Mesendoderm (in vitro differentiated cells): ENCODE results near the gene FCSK.

Source experiments
- DNase-seq: peaks from one replicate; pipeline ENCODE4 v3.0.0; 2013
- H2AK5ac ChIP-seq: 2 replicates; pipeline ENCODE4 v1.6.1; 2013; ENCODE audit warnings: low read length, inconsistent platforms
- H2BK120ac ChIP-seq: 2 replicates; pipeline ENCODE4 v1.6.1; 2013; ENCODE audit warnings: low read depth, mild to moderate bottlenecking, low read length, moderate library complexity, mixed read lengths
- H2BK15ac ChIP-seq: replicated peaks from 2 replicates; pipeline ENCODE4 v1.6.1; 2013; ENCODE audit warnings: low read depth, mild to moderate bottlenecking, moderate library complexity
- H2BK5ac ChIP-seq: 2 replicates; pipeline ENCODE4 v1.6.1; 2013; ENCODE audit warnings: low read length, inconsistent platforms
- H3K18ac ChIP-seq: 2 replicates; pipeline ENCODE4 v1.6.1; 2013; ENCODE audit warnings: mild to moderate bottlenecking, low read length, mixed read lengths
- H3K23ac ChIP-seq: one replicate; pipeline ENCODE4 v1.6.1; 2013; ENCODE audit warnings: low read length
- H3K27ac ChIP-seq: 2 replicates; pipeline ENCODE4 v1.5.1; 2013; ENCODE audit warnings: low read depth, mild to moderate bottlenecking, inconsistent platforms, low read length, moderate library complexity
- H3K27me3 ChIP-seq: 2 replicates; pipeline ENCODE4 v1.6.1; 2013; ENCODE audit warnings: low read length, control low read depth, mild to moderate bottlenecking, inconsistent platforms; ENCODE audit not compliant: insufficient read depth, poor library complexity
- H3K36me3 ChIP-seq: 2 replicates; pipeline ENCODE4 v1.6.1; 2013; ENCODE audit warnings: low read length, inconsistent platforms; ENCODE audit not compliant: control insufficient read depth, insufficient read depth
- H3K4ac ChIP-seq: one replicate; pipeline ENCODE4 v1.6.1; 2013; ENCODE audit warnings: low read depth, mild to moderate bottlenecking, low read length, moderate library complexity
- H3K4me1 ChIP-seq: 2 replicates; pipeline ENCODE4 v1.6.1; 2013; ENCODE audit warnings: low read depth, low read length, inconsistent platforms; ENCODE audit not compliant: control insufficient read depth
- H3K4me2 ChIP-seq: 2 replicates; pipeline ENCODE4 v1.6.1; 2013; ENCODE audit warnings: low read length
- H3K4me3 ChIP-seq: 2 replicates; pipeline ENCODE4 v1.5.1; 2013; ENCODE audit warnings: mild to moderate bottlenecking, low read length
- H3K56ac ChIP-seq: one replicate; pipeline ENCODE4 v1.6.1; 2013; ENCODE audit warnings: low read length
- H3K79me1 ChIP-seq: 2 replicates; pipeline ENCODE4 v1.6.1; 2013; ENCODE audit warnings: low read length, inconsistent platforms
- H3K79me2 ChIP-seq: 2 replicates; pipeline ENCODE4 v1.6.1; 2013; ENCODE audit warnings: mild to moderate bottlenecking, low read length; ENCODE audit not compliant: control insufficient read depth, insufficient read depth
- H3K9ac ChIP-seq: 2 replicates; pipeline ENCODE4 v1.6.1; 2013; ENCODE audit warnings: low read length, inconsistent platforms
- H4K5ac ChIP-seq: one replicate; pipeline ENCODE4 v1.6.1; 2013; ENCODE audit warnings: low read length
- H4K8ac ChIP-seq: one replicate; pipeline ENCODE4 v1.6.1; 2013; ENCODE audit warnings: low read depth, mild to moderate bottlenecking, control low read depth, low read length, moderate library complexity
- WGBS: extraction: QIAGEN DNeasy Blood & Tissue Kit; methylation state at CpG from one replicate; pipeline ENCODE4 v1.1.7; 2013; ENCODE audit warnings: low lambda C conversion rate, missing lambda C conversion rate; ENCODE audit not compliant: insufficient coverage; ENCODE audit errors: extremely low coverage; 5-methylcytosine and 5-hydroxymethylcytosine counted together

Gene FCSK

GRCh38 chr16:70428178-70428998, 26.0 kb upstream of the FCSK start:
- Histone ChIP-seq H2BK120ac (peak overlapping the region; percentile 83), H3K79me2 (peaks cover 45% of the 10 kb centered on the region), H3K4me1 (peaks cover 39% of the 10 kb centered on the region), H3K27ac (peak overlapping the region; percentile 99), H3K18ac (peak overlapping the region; percentile 88), H2BK15ac (no peak overlapping the region), H3K56ac (peak overlapping the region; percentile 98), H3K4ac (peak overlapping the region; percentile 89), H2AK5ac (peak overlapping the region; percentile 99), H3K79me1 (peaks cover 28% of the 10 kb centered on the region), H4K5ac (peak overlapping the region; percentile 84), H3K4me2 (peak overlapping the region; percentile 66), H3K9ac (peak overlapping the region; percentile 81), H3K4me3 (no peak overlapping the region), H3K23ac (peak overlapping the region; percentile 51), H2BK5ac (peak overlapping the region; percentile 99), H4K8ac (no peak overlapping the region), H3K27me3 (no peaks in the 10 kb centered on the region), H3K36me3 (no peaks in the 10 kb centered on the region)
- DNase-seq, result peak; percentile 99
- WGBS, result no CpG with 5 or more reads among the region's 9 CpGs

- H3K4me2 ChIP-seq, result no peak overlapping the region
- H3K23ac ChIP-seq, result peak overlapping the region; percentile 81
- H3K79me2 ChIP-seq, result peaks cover 56% of the 10 kb centered on the region
- no peak for DNase-seq
- peak overlapping the region; percentile 84 for H3K4ac ChIP-seq
- peaks cover 44% of the 10 kb centered on the region for H3K4me1 ChIP-seq
- peak overlapping the region; percentile 63 for H3K9ac ChIP-seq
- no peaks in the 10 kb centered on the region for H3K27me3 ChIP-seq
- peak overlapping the region; percentile 75 for H2BK120ac ChIP-seq
- peak overlapping the region; percentile 30 for H4K8ac ChIP-seq
- peak overlapping the region; percentile 96 for H2AK5ac ChIP-seq
- H2BK5ac ChIP-seq, result peak overlapping the region; percentile 79
- H3K56ac ChIP-seq, result peak overlapping the region; percentile 88
- H3K27ac ChIP-seq, result peak overlapping the region; percentile 84
- H2BK15ac ChIP-seq, result no peak overlapping the region
- H3K36me3 ChIP-seq, result peaks cover 2% of the 10 kb centered on the region
- H4K5ac ChIP-seq, result peak overlapping the region; percentile 35
- no peak overlapping the region for H3K4me3 ChIP-seq
- H3K79me1 ChIP-seq, result peaks cover 34% of the 10 kb centered on the region
- WGBS, result no CpG with 5 or more reads among the region's 5 CpGs
- H3K18ac ChIP-seq, result peak overlapping the region; percentile 70
These were observed 24.3 kb upstream of the FCSK start for GRCh38 chr16:70429888-70430666.

- no peaks in the 10 kb centered on the region for H3K27me3 ChIP-seq
- H4K5ac ChIP-seq, result no peak overlapping the region
- H3K4me3 ChIP-seq, result no peak overlapping the region
- H4K8ac ChIP-seq, result peak overlapping the region; percentile 30
- H3K4ac ChIP-seq, result peak overlapping the region; percentile 74
- H3K4me2 ChIP-seq, result peak overlapping the region; percentile 12
- peak overlapping the region; percentile 20 for H2BK15ac ChIP-seq
- H3K79me1 ChIP-seq, result peaks cover 31% of the 10 kb centered on the region
- peak overlapping the region; percentile 96 for H2AK5ac ChIP-seq
- H2BK5ac ChIP-seq, result peak overlapping the region; percentile 79
- H3K18ac ChIP-seq, result peak overlapping the region; percentile 88
- peaks cover 2% of the 10 kb centered on the region for H3K36me3 ChIP-seq
- H3K4me1 ChIP-seq, result peaks cover 44% of the 10 kb centered on the region
- peak overlapping the region; percentile 75 for H2BK120ac ChIP-seq
- DNase-seq, result peak; percentile 69
- peak overlapping the region; percentile 81 for H3K23ac ChIP-seq
- H3K56ac ChIP-seq, result peak overlapping the region; percentile 88
- H3K79me2 ChIP-seq, result peaks cover 51% of the 10 kb centered on the region
- no CpG with 5 or more reads among the region's 11 CpGs for WGBS
- H3K27ac ChIP-seq, result peak overlapping the region; percentile 90
- H3K9ac ChIP-seq, result peak overlapping the region; percentile 63
These were observed 23.5 kb upstream of the FCSK start for GRCh38 chr16:70430667-70431536.

GRCh38 chr16:70432356-70432722, 22.1 kb upstream of the FCSK start:
- Histone ChIP-seq H3K9ac (peak overlapping the region; percentile 44), H3K23ac (no peak overlapping the region), H3K4me2 (no peak overlapping the region), H3K4ac (no peak overlapping the region), H3K56ac (peak overlapping the region; percentile 36), H3K27ac (no peak overlapping the region), H3K4me1 (peaks cover 46% of the 10 kb centered on the region), H2BK5ac (no peak overlapping the region), H3K79me2 (peaks cover 56% of the 10 kb centered on the region), H3K36me3 (peaks cover 2% of the 10 kb centered on the region), H3K4me3 (no peak overlapping the region), H2BK15ac (no peak overlapping the region), H4K8ac (no peak overlapping the region), H3K18ac (no peak overlapping the region), H2AK5ac (no peak overlapping the region), H3K27me3 (no peaks in the 10 kb centered on the region), H4K5ac (no peak overlapping the region), H3K79me1 (peaks cover 28% of the 10 kb centered on the region), H2BK120ac (no peak overlapping the region)
- DNase-seq, result no peak
- WGBS, result no CpG with 5 or more reads among the region's 3 CpGs

- H3K4me2 ChIP-seq, result no peak overlapping the region
- no peak overlapping the region for H2BK120ac ChIP-seq
- H3K36me3 ChIP-seq, result peaks cover 2% of the 10 kb centered on the region
- WGBS, result no CpG with 5 or more reads among the region's 12 CpGs
- no peak overlapping the region for H3K23ac ChIP-seq
- peak overlapping the region; percentile 13 for H3K18ac ChIP-seq
- H2BK15ac ChIP-seq, result no peak overlapping the region
- H3K9ac ChIP-seq, result peak overlapping the region; percentile 44
- H3K79me2 ChIP-seq, result peaks cover 62% of the 10 kb centered on the region
- H3K79me1 ChIP-seq, result peaks cover 28% of the 10 kb centered on the region
- no peaks in the 10 kb centered on the region for H3K27me3 ChIP-seq
- peaks cover 42% of the 10 kb centered on the region for H3K4me1 ChIP-seq
- H3K4me3 ChIP-seq, result no peak overlapping the region
- no peak overlapping the region for H4K5ac ChIP-seq
- peak overlapping the region; percentile 84 for H2AK5ac ChIP-seq
- H3K56ac ChIP-seq, result peak overlapping the region; percentile 59
- H3K27ac ChIP-seq, result peak overlapping the region; percentile 33
- no peak overlapping the region for H4K8ac ChIP-seq
- H3K4ac ChIP-seq, result no peak overlapping the region
- peak overlapping the region; percentile 42 for H2BK5ac ChIP-seq
- DNase-seq, result no peak
These were observed 21.5 kb upstream of the FCSK start for GRCh38 chr16:70432723-70433457.
